RWPE1 (cell line): ENCODE data around the gene ECSCR.
A peak's percentile ranks its signal among the peaks of the same experiment; 100 is the strongest.

Experiments used
- CTCF ChIA-PET: fragments of 350-600 bp; sonication (Branson Sonifier 250); formaldehyde crosslinking; extraction: SDS; loops from one replicate; lab custom pipeline; 2021; lab: Yijun Ruan, JAX
- POLR2A ChIA-PET: fragments of 400-600 bp; formaldehyde crosslinking; extraction: SDS; loops from one replicate; lab custom pipeline; 2020; ENCODE audit warnings: antibody characterized with exemption; ENCODE audit not compliant: low non-redundant PET; lab: Yijun Ruan, JAX
- DNase-seq: peaks from one replicate; pipeline ENCODE4 v3.0.0; 2012; ENCODE audit warnings: low spot score
- H3K27ac ChIP-seq: fragments of 450-650 bp; 2 replicates; pipeline ENCODE4 v1.5.1; 2017
- CTCF ChIP-seq: fragments of 450-650 bp; conservative IDR thresholded peaks from 2 replicates; pipeline ENCODE4 v1.5.1; 2017; ENCODE audit warnings: low read depth, mild to moderate bottlenecking

ECSCR gene

GRCh38 chr5:139456776-139457175 lies 5.8 kb downstream of the ECSCR start:
- ChIA-PET CTCF (no interaction called here), POLR2A (no interaction called here)
- peak overlapping the region; percentile 21; the same call in 1 of the 2 replicates for H3K27ac ChIP-seq
- no peak for TF ChIP-seq CTCF
- DNase-seq = no peak

DNA sequence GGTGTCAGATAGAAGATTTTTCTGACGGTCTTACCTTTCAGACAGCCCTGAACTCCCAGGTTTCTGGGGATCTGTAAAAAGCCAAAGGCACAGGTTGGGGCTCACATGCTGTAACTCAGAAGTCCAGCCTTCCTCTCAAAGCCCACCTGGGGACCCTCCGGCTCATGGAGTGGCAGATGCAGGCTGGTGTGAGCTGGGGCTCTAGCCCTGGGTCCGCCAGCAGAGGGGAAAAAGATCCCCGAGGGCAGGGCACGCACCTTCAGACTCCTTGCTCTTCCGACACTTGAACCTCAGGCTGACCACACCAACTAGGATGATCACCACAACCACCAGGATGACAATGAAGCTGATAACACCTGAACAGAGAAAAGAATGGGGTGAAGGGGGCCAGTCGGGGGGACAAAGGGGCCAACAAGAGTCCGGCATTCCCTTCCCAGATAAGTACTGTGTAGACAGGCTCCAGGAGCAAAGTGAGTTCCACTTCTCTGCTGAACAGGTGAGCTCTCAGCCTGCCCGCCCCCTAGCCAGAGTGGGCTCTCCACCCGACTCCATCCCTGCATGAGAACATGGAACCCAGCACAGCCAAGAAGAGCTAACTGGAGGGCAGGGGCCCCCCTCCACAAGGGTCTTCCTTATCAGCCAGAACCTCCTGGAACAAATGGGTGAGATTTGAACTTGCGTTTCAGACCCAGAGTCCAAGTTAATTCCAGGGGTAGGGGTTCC lies 7.8 kb downstream of the ECSCR start:
- H3K27ac ChIP-seq = peak overlapping the region; percentile 24
- ChIA-PET POLR2A (no interaction called here), CTCF (no interaction called here)
- DNase-seq = no peak
- TF ChIP-seq CTCF = no peak

DNA sequence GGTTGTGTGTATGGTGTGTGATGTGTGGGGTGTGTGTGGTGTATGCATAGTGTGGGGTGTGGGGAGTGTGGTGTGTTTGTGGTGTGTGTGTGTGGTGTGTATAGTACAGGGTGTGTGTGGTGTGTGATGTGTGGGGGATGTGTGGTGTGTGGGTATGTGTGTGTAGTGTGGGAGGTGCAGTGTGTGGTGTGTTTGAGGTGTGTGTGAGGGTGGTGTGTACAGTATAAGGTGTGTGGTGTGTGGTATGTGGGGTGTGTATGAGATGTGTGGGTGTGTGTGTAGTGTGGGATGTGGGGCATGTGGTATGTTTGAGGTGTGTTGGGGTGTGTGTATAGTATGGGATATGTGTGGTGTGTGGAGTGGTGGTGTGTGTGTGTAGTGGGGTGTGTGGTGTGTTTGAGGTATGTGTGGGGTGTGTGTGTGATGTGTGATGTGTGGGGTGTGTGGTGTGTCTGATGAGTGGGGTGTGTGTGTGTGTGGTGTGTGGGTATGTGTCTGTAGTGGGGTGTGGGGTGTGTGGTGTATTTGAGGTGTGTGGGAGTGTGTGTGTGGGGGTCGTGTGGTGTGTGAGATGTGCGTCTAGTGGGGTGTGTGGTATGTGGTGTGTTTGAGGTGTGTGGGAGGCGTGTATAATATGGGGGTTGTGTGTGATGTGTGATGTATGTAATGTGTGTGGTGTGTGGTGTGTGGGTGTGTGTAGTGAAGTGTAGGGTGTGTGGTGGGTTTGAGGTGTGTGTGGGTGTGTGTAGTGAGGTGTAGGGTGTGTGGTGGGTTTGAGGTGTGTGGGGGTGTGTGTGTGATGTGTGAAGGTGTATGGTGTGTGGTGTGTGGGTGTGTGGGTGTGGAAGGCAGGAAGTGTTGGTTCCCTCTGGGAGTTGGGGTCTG lies 8.6 kb downstream of the ECSCR start:
- ChIA-PET CTCF (no interaction called here), POLR2A (no interaction called here)
- H3K27ac ChIP-seq = peak overlapping the region; percentile 24
- DNase-seq = no peak
- no peak for TF ChIP-seq CTCF

GRCh38 chr5:139451878-139452660 lies 10.5 kb downstream of the ECSCR start:
- DNase-seq = no peak
- TF ChIP-seq CTCF = no peak
- ChIA-PET POLR2A (no interaction called here), CTCF (no interaction called here)
- H3K27ac ChIP-seq = no peak overlapping the region

DNA sequence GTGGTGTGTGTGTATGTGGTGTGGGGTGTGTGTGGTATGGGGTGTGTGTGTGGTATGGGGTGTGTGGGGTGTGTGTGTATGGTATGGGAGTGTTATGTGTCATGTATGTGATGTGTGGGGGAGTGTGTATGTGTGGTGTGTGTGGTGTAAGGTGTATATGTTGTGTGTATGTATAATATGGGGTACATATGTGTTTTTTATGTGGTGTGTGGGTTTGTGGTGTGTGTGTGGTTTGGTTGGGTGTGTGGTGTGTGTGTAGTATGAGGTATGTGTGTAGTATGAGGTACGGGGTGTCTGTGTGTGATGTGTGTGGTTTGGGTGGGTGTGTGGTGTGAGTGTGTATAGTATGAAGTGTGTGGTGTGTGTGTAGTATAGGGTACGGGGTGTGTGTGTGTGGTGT lies 11.4 kb downstream of the ECSCR start:
- no peak for TF ChIP-seq CTCF
- no peak for DNase-seq
- CTCF ChIA-PET = no interaction called here
- POLR2A ChIA-PET = no interaction called here
- H3K27ac ChIP-seq = no peak overlapping the region
